Skin epidermis (tissue), 12 donors: ENCODE measurements around the gene MAMDC4.
"Not testable (repeated sequence)": the region's sequence is repeated elsewhere in the genome, so short reads cannot be mapped to it uniquely, and the experiment has no call there.

ENCODE experiments used
- H3K27ac ChIP-seq, 21 experiments: fragments of 200-600 bp; sonication (generic) in 11 of 21; one replicate each; pipeline ENCODE4 v1.5.0; 2020; ENCODE audit warnings: mild to moderate bottlenecking in 3 of 21, inconsistent platforms in 2 of 21, moderate library complexity in 2 of 21
- H3K4me3 ChIP-seq, 7 experiments: fragments of 200-600 bp; sonication (generic) in 2 of 7; one replicate each; pipeline ENCODE4 v1.5.0; 2020; ENCODE audit warnings: inconsistent platforms in 2 of 7, mild to moderate bottlenecking in 2 of 7, moderate library complexity in 1 of 7

MAMDC4 gene

GRCh38 chr9:136851941-136852663 is at the start of gene MAMDC4:
TSS of gene MAMDC4 (plus strand) at chr9:136852346. CDS start at chr9:136852417, 71 bp downstream.
- H3K4me3 ChIP-seq, result no peak within 1 kb of the TSS
- H3K27ac ChIP-seq, result peak within 1 kb of the TSS in 1 of 21 experiments; percentile 3

GRCh38 chr9:136803009-136803550 is 49.1 kb upstream of the MAMDC4 start:
- not testable (repeated sequence) for H3K4me3 ChIP-seq

GRCh38 chr9:136803551-136804508 is 48.3 kb upstream of the MAMDC4 start:
- H3K27ac ChIP-seq, result no peak overlapping the region

More at GRCh38 chr9:136803009-136803550, 49.1 kb upstream of the MAMDC4 start:
- H3K27ac ChIP-seq, result not testable (repeated sequence)

GRCh38 chr9:136804509-136805206 is 47.5 kb upstream of the MAMDC4 start:
- Histone ChIP-seq H3K27ac (no peak overlapping the region), H3K4me3 (no peak overlapping the region)

More at GRCh38 chr9:136803551-136804508, 48.3 kb upstream of the MAMDC4 start:
- no peak overlapping the region for H3K4me3 ChIP-seq

GRCh38 chr9:136805207-136805740 is 46.9 kb upstream of the MAMDC4 start:
- Histone ChIP-seq H3K4me3 (no peak overlapping the region), H3K27ac (no peak overlapping the region)

- H3K27ac ChIP-seq, result no peak overlapping the region
Measured at GRCh38 chr9:136806067-136806466, 46.1 kb upstream of the MAMDC4 start.

GRCh38 chr9:136806631-136807201 is 45.4 kb upstream of the MAMDC4 start:
- Histone ChIP-seq H3K27ac (peak overlapping the region in 19 of 21 experiments; percentile 74 to 98 (median 88)), H3K4me3 (peak overlapping the region; percentile 83 to 100 (median 95))

More at GRCh38 chr9:136806067-136806466, 46.1 kb upstream of the MAMDC4 start:
- no peak overlapping the region for H3K4me3 ChIP-seq

- H3K4me3 ChIP-seq, result peak within 1 kb of the TSS; percentile 83 to 100 (median 95)
- H3K27ac ChIP-seq, result peak within 1 kb of the TSS; percentile 45 to 98 (median 88)
Measured at GRCh38 chr9:136807281-136808074, 44.7 kb upstream of the MAMDC4 start, which contains the start of gene RABL6. TSS of gene RABL6 (plus strand) at chr9:136807948. CDS start at chr9:136808197, 249 bp downstream.

GRCh38 chr9:136808075-136808805 is 43.9 kb upstream of the MAMDC4 start:
- Histone ChIP-seq H3K4me3 (peak overlapping the region; percentile 83 to 100 (median 95)), H3K27ac (peak overlapping the region; percentile 45 to 98 (median 86))

- H3K27ac ChIP-seq, result peak overlapping the region in 20 of 21 experiments; percentile 79 to 98 (median 86)
- peak overlapping the region; percentile 83 to 100 (median 95) for H3K4me3 ChIP-seq
Measured at GRCh38 chr9:136808806-136809158, 43.4 kb upstream of the MAMDC4 start.

- Histone ChIP-seq H3K4me3 (no peak overlapping the region), H3K27ac (no peak overlapping the region)
Measured at GRCh38 chr9:136814725-136815421, 37.3 kb upstream of the MAMDC4 start.

- H3K27ac ChIP-seq, result no peak overlapping the region
- no peak overlapping the region for H3K4me3 ChIP-seq
Measured at GRCh38 chr9:136815422-136815782, 36.7 kb upstream of the MAMDC4 start.

GRCh38 chr9:136820971-136821825 is 30.9 kb upstream of the MAMDC4 start:
- peak overlapping the region in 2 of 7 experiments; percentile 15 for H3K4me3 ChIP-seq
- peak overlapping the region in 2 of 21 experiments; percentile 3 to 40 for H3K27ac ChIP-seq

- H3K4me3 ChIP-seq, result peak overlapping the region in 1 of 7 experiments; percentile 15
- H3K27ac ChIP-seq, result peak overlapping the region in 2 of 21 experiments; percentile 3 to 40
Measured at GRCh38 chr9:136821826-136822544, 30.2 kb upstream of the MAMDC4 start.
